Stimulated activated CD8-positive, alpha-beta memory T cell treated with anti-CD3 and anti-CD28 coated beads, Interleukin-7, amount 100 ng/mL, for 4 hours (primary cell): ENCODE results near the gene DCD.
"Not testable (repeated sequence)": the region's sequence is repeated elsewhere in the genome, so short reads cannot be mapped to it uniquely, and the experiment has no call there.

Source experiments
- DNase-seq, 2 donors: peaks; one replicate each; pipeline ENCODE4 v3.0.0-alpha.2; 2020; ENCODE audit warnings: low read depth in 2 of 2

The DCD gene

GRCh38 chr12:54653025-54653424, 4.9 kb upstream of the DCD start:
- no peak for DNase-seq

- DNase-seq, result no peak
These were observed 2.7 kb upstream of the DCD start for GRCh38 chr12:54650889-54651288.

GRCh38 chr12:54650409-54650808, 2.2 kb upstream of the DCD start:
- DNase-seq, result no peak

GRCh38 chr12:54649825-54650224, 1.7 kb upstream of the DCD start:
- DNase-seq, result no peak

GRCh38 chr12:54641554-54641953, 6.6 kb downstream of the DCD start:
- DNase-seq, result no peak

- no peak for DNase-seq
These were observed 7.1 kb downstream of the DCD start for GRCh38 chr12:54641089-54641488.

- not testable (repeated sequence) for DNase-seq
These were observed 9.1 kb downstream of the DCD start for GRCh38 chr12:54639112-54639511.

GRCh38 chr12:54634795-54635194, 13.4 kb downstream of the DCD start, which contains the start of gene LACRT:
Gene LACRT, minus strand, starts transcription at chr12:54634895. Its CDS starts 54 bp downstream, at chr12:54634841.
- DNase-seq, result no peak

- DNase-seq, result no peak
These were observed 16.0 kb downstream of the DCD start for GRCh38 chr12:54631988-54632728.

GRCh38 chr12:54631551-54631950, 16.6 kb downstream of the DCD start:
- DNase-seq, result no peak

GRCh38 chr12:54629925-54630324, 18.2 kb downstream of the DCD start:
- no peak for DNase-seq

GRCh38 chr12:54628186-54628846, 19.8 kb downstream of the DCD start:
- DNase-seq, result no peak

GRCh38 chr12:54627304-54627703, 20.9 kb downstream of the DCD start:
- no peak for DNase-seq

GRCh38 chr12:54625598-54625997, 22.6 kb downstream of the DCD start:
- no peak for DNase-seq

GRCh38 chr12:54624315-54625279, 23.6 kb downstream of the DCD start:
- DNase-seq, result no peak

- no peak for DNase-seq
These were observed 25.5 kb downstream of the DCD start for GRCh38 chr12:54622463-54623183.

GRCh38 chr12:54616933-54617680, 31.1 kb downstream of the DCD start:
- DNase-seq, result no peak

GRCh38 chr12:54612225-54612750, 35.9 kb downstream of the DCD start:
- no peak for DNase-seq

- DNase-seq, result no peak
These were observed 36.4 kb downstream of the DCD start for GRCh38 chr12:54611715-54612149.

GRCh38 chr12:54608769-54609168, 39.4 kb downstream of the DCD start:
- DNase-seq, result no peak
